ENCODE measurements around the gene RSBN1.
"Not testable (repeated sequence)": the region's sequence is repeated elsewhere in the genome, so short reads cannot be mapped to it uniquely, and the experiment has no call there.

Gene RSBN1

GRCh38 chr1:113732802-113733201 lies 79.5 kb downstream of the RSBN1 start:
- no peak for DNase-seq

GRCh38 chr1:113721010-113721409 lies 91.3 kb downstream of the RSBN1 start:
- DNase-seq, result no peak

GRCh38 chr1:113718621-113719020 lies 93.7 kb downstream of the RSBN1 start:
- DNase-seq, result not testable (repeated sequence)

- not testable (repeated sequence) for DNase-seq
These were observed 94.8 kb downstream of the RSBN1 start for GRCh38 chr1:113717506-113717905.

- DNase-seq, result no peak
These were observed 97.5 kb downstream of the RSBN1 start for GRCh38 chr1:113714606-113715269.
